Spleen (tissue), 11 donors: Measurements from ENCODE around the gene MORF4L2. TPM values are rescaled to one million over a fixed set of nuclear protein-coding genes. Genes with fewer than 3 reads are reported as not detected.

Experiments
- DNase-seq: peaks from one replicate; pipeline ENCODE4 v3.0.0-alpha.2; 2020
- H3K27ac ChIP-seq, 8 donors: fragments of 200-600 bp; sonication (generic) in 7 of 8; 1 replicate in 4 of 8; 2 replicates in 4 of 8; pipeline versions ENCODE4 v1.5.0 to v1.8.0; 2016 to 2021; ENCODE audit warnings: inconsistent platforms in 4 of 8, mild to moderate bottlenecking in 4 of 8, moderate library complexity in 1 of 8
- H3K27me3 ChIP-seq, 7 donors: fragments of 200-600 bp; sonication (generic) in 6 of 7; replicated peaks in 1 of 7; 1 replicate in 4 of 7; 2 replicates in 3 of 7; pipeline versions ENCODE4 v1.5.0 to v1.8.0; 2016 to 2021; ENCODE audit warnings: inconsistent platforms in 3 of 7, mild to moderate bottlenecking in 1 of 7
- H3K36me3 ChIP-seq, 6 donors: fragments of 200-600 bp; sonication (generic) in 5 of 6; 1 replicate in 4 of 6; 2 replicates in 2 of 6; pipeline versions ENCODE4 v1.5.0 to v1.8.0; 2016 to 2021; ENCODE audit warnings: inconsistent platforms in 2 of 6
- H3K4me1 ChIP-seq, 6 donors: fragments of 200-600 bp; sonication (generic) in 5 of 6; 1 replicate in 3 of 6; 2 replicates in 3 of 6; pipeline versions ENCODE4 v1.5.0 to v1.8.0; 2016 to 2021; ENCODE audit warnings: inconsistent platforms in 3 of 6
- H3K4me3 ChIP-seq, 8 donors: fragments of 200-600 bp; sonication (generic) in 7 of 8; 1 replicate in 4 of 8; 2 replicates in 4 of 8; pipeline versions ENCODE4 v1.5.0 to v1.8.0; 2016 to 2021; ENCODE audit warnings: inconsistent platforms in 4 of 8, mild to moderate bottlenecking in 4 of 8, moderate library complexity in 2 of 8
- H3K9me3 ChIP-seq, 8 donors: fragments of 200-600 bp; sonication (generic) in 7 of 8; 1 replicate in 4 of 8; 2 replicates in 4 of 8; pipeline versions ENCODE4 v1.5.0 to v1.8.0; 2016 to 2021; ENCODE audit warnings: inconsistent platforms in 4 of 8
- POLR2A ChIP-seq, 3 donors: fragments of 450-650 bp; IDR thresholded peaks; one replicate each; pipeline ENCODE4 v1.5.1; 2017; ENCODE audit warnings: antibody characterized with exemption in 3 of 3, mild to moderate bottlenecking in 1 of 3
- POLR2AphosphoS5 ChIP-seq, 3 donors: sonication (generic); formaldehyde crosslinking; IDR thresholded peaks; one replicate each; pipeline ENCODE4 v1.5.1; 2017; ENCODE audit warnings: antibody characterized with exemption in 3 of 3
- WGBS, 5 donors: extraction: QIAGEN DNeasy Blood & Tissue Kit in 3 of 5; methylation state at CpG; one replicate each; pipeline versions ENCODE4 v1.1.5 to v1.1.7; 2013 to 2018; 5-methylcytosine and 5-hydroxymethylcytosine counted together
- intact Hi-C: fragments of 100-400 bp; cut with DNase I; formaldehyde crosslinking; loops from one replicate; pipeline ENCODE4 v1.15.0; 2023; ENCODE audit warnings: low total_unique reads
- polyA plus RNA-seq, 3 donors: library from polyadenylated mRNA; stranded (reverse); fragments of 200-250 nt; gene quantifications; one replicate each; pipeline ENCODE4 v1.2.1, GENCODE V29; 2013
- total RNA-seq, 7 donors: library from RNA; depleted of rRNA in 3 of 7; stranded (reverse); fragments of >200 nt in 3 of 7; fragmentation: NEBNext Ultra II Directional in 4 of 7; extraction: Animal tissue kit (Norgen Biotek cat#: 25700) in 4 of 7; gene quantifications; one replicate each; pipeline versions ENCODE4 v1.1.0 to v1.2.1, GENCODE V29; 2016 to 2021
- TF ChIP-seq, protein P1 (sequence below), 11 experiments: fragments of 200-600 bp in 7 of 11; fragments of 450-650 bp in 4 of 11; sonication (generic) in 4 of 11; IDR thresholded peaks in 8 of 11; conservative IDR thresholded peaks in 3 of 11; 1 replicate in 7 of 11; 2 replicates in 4 of 11; pipeline versions ENCODE4 v1.4.0 to v1.8.0; 2016 to 2021; ENCODE audit warnings: antibody characterized with exemption in 11 of 11, inconsistent platforms in 4 of 11, mild to moderate bottlenecking in 1 of 11
- donor health status: healthy with polysubstance abuse.
- donor health status: DM: no; HTN: no; CAD: no; lungs with moderate emphysema.
- donor health status: DM: no; HTN: no; CAD: no.
- donor health status: Bipolar disorder and iron deficiency.
- donor health status: healthy.
- donor health status: DM: no; HTN: no; CAD: no.
- donor health status: DM: yes; HTN: yes; CAD: no.

MORF4L2 gene
- total and polyA plus RNA-seq, 10 donors, result 86.8 to 222 (median 154) TPM

GRCh38 chrX:103726477-103726876, 40.0 kb upstream of the MORF4L2 start:
- intact Hi-C loops, result no loop called here
- WGBS, 5 donors, result 53 to 93% (median 65%) methylated on average over 1 to 5 of the region's 5 CpGs
- Histone ChIP-seq H3K4me3 (no peak overlapping the region), H3K36me3 (no peaks in the 10 kb centered on the region), H3K27ac (no peak overlapping the region), H3K27me3 (peaks cover 0 to 40% (median 0%) of the 10 kb centered on the region in 7 donors), H3K9me3 (no peaks in the 10 kb centered on the region), H3K4me1 (no peaks in the 10 kb centered on the region)
- no peak for DNase-seq
- TF ChIP-seq, protein P1, sequence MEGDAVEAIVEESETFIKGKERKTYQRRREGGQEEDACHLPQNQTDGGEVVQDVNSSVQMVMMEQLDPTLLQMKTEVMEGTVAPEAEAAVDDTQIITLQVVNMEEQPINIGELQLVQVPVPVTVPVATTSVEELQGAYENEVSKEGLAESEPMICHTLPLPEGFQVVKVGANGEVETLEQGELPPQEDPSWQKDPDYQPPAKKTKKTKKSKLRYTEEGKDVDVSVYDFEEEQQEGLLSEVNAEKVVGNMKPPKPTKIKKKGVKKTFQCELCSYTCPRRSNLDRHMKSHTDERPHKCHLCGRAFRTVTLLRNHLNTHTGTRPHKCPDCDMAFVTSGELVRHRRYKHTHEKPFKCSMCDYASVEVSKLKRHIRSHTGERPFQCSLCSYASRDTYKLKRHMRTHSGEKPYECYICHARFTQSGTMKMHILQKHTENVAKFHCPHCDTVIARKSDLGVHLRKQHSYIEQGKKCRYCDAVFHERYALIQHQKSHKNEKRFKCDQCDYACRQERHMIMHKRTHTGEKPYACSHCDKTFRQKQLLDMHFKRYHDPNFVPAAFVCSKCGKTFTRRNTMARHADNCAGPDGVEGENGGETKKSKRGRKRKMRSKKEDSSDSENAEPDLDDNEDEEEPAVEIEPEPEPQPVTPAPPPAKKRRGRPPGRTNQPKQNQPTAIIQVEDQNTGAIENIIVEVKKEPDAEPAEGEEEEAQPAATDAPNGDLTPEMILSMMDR (IDR thresholded peaks at IDR 0.05 in 8 of 11, conservative IDR thresholded peaks at IDR 0.05 in 3 of 11), result no peak
- TF ChIP-seq POLR2AphosphoS5 (IDR thresholded peaks at IDR 0.05), result no peak

- Histone ChIP-seq H3K4me3 (no peak overlapping the region), H3K27ac (no peak overlapping the region), H3K4me1 (no peaks in the 10 kb centered on the region), H3K9me3 (no peaks in the 10 kb centered on the region), H3K27me3 (peaks cover 0 to 22% (median 0%) of the 10 kb centered on the region in 7 donors), H3K36me3 (no peaks in the 10 kb centered on the region)
- DNase-seq, result no peak
- WGBS, 5 donors, result 67 to 93% (median 74%) methylated on average over 3 of the region's 3 CpGs
- intact Hi-C loops, result no loop called here
- TF ChIP-seq, protein P1 (IDR thresholded peaks at IDR 0.05 in 8 of 11, conservative IDR thresholded peaks at IDR 0.05 in 3 of 11), result no peak
- TF ChIP-seq POLR2A (IDR thresholded peaks at IDR 0.05), result no peak
- no peak for TF ChIP-seq POLR2AphosphoS5 (IDR thresholded peaks at IDR 0.05)
Measured at GRCh38 chrX:103722505-103722904, 36.0 kb upstream of the MORF4L2 start.

DNA sequence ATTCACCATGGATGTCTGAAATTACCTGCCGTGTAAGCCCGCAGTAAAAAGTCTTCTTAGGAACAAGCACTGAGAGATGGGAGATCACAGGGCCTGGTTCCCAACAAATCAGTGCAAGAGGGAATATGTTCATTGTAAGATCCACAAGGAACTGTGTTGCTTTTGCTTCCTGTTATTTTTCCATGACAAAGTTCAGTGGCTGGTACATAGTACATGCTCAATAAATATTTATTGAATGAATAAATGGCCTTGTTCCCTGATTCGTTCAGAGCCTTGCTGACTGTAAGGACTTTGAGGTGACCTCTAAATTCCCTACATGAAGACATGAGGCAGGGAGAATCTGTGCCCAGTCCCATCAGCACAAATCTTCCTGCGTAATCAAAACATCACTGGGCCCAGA, 31.6 kb upstream of the MORF4L2 start:
- no peak overlapping the region for H3K4me3 ChIP-seq
- H3K36me3 ChIP-seq, result no peaks in the 10 kb centered on the region
- WGBS, 5 donors, result 87 to 94% (median 91%) methylated on average over 4 of the region's 4 CpGs
- DNase-seq, result no peak
- TF ChIP-seq, protein P1 (IDR thresholded peaks at IDR 0.05 in 8 of 11, conservative IDR thresholded peaks at IDR 0.05 in 3 of 11), result no peak
- TF ChIP-seq POLR2A (IDR thresholded peaks at IDR 0.05) (no peak), POLR2AphosphoS5 (IDR thresholded peaks at IDR 0.05) (no peak)
- no peak overlapping the region for H3K27ac ChIP-seq
- intact Hi-C loops, result loop anchor here (10.0 kb wide), 1 partner anchor 97 kb away; no protein-coding TSS in a partner anchor
- no peaks in the 10 kb centered on the region for H3K4me1 ChIP-seq
- no peaks in the 10 kb centered on the region for H3K9me3 ChIP-seq
- H3K27me3 ChIP-seq, result peaks cover 0 to 6% (median 0%) of the 10 kb centered on the region in 7 donors

- H3K27ac ChIP-seq, result no peak overlapping the region
- TF ChIP-seq POLR2AphosphoS5 (IDR thresholded peaks at IDR 0.05), result no peak
- WGBS, 5 donors, result 50 to 74% (median 60%) methylated on average over 2 of the region's 2 CpGs
Measured at GRCh38 chrX:103716962-103717361, 30.5 kb upstream of the MORF4L2 start.

DNA sequence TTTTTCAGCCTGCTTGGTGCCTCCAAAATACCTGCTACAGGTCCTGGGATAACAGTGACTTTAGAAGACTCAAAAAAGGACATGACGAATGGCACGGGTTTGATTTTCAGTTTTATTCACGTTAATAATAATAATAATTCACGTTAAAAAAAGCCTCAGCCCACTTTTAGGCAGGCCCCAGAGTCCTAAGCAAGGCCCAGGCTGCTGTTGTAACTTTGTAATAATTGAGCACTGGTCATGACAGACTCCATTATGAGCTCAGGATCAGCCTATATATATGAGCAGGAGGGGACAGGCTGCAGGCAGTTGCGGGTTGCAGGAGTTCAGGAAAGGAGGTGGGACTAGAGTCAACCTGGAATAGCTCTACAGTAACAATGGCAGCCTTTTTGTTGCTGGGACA, 24.1 kb upstream of the MORF4L2 start, which contains the start of gene TMEM31:
TSS of gene TMEM31 (plus strand) at position 301 of the 400 bp plus-strand sequence. CDS start 1,350 bp downstream, outside the sequence.
- Histone ChIP-seq H3K27me3 (no peaks in the 10 kb centered on the region), H3K27ac (no peak within 1 kb of the TSS), H3K9me3 (no peaks in the 10 kb centered on the region), H3K4me3 (no peak within 1 kb of the TSS), H3K4me1 (no peaks in the 10 kb centered on the region), H3K36me3 (no peaks in the 10 kb centered on the region)
- intact Hi-C loops, result loop anchor here (10.0 kb wide), 1 partner anchor 104 kb away; no protein-coding TSS in a partner anchor
- no peak for DNase-seq
- 72 to 93% (median 87%) methylated on average over 5 of the region's 5 CpGs for WGBS, 5 donors
- no peak for TF ChIP-seq POLR2A (IDR thresholded peaks at IDR 0.05)
- TF ChIP-seq, protein P1 (IDR thresholded peaks at IDR 0.05 in 8 of 11, conservative IDR thresholded peaks at IDR 0.05 in 3 of 11), result no peak
- TF ChIP-seq POLR2AphosphoS5 (IDR thresholded peaks at IDR 0.05), result no peak

More at GRCh38 chrX:103716962-103717361, 30.5 kb upstream of the MORF4L2 start:
- Histone ChIP-seq H3K9me3 (no peaks in the 10 kb centered on the region), H3K4me3 (no peak overlapping the region), H3K27me3 (peaks cover 0 to 6% (median 0%) of the 10 kb centered on the region in 7 donors), H3K36me3 (no peaks in the 10 kb centered on the region), H3K4me1 (no peaks in the 10 kb centered on the region)
- DNase-seq, result no peak
- intact Hi-C loops, result loop anchor here (10.0 kb wide), 1 partner anchor 98 kb away; no protein-coding TSS in a partner anchor
